IMR-90 (cell line): ENCODE measurements around the gene LSM2.

ENCODE experiments used
- CEBPB ChIP-seq: IDR thresholded peaks from 2 replicates; pipeline ENCODE4 v1.6.1; 2012; ENCODE audit warnings: low read depth, low read length, improper control_type of control experiment
- CHD1 ChIP-seq: IDR thresholded peaks from 2 replicates; pipeline ENCODE4 v1.6.1; 2012; ENCODE audit warnings: low read depth, low read length, improper control_type of control experiment
- FOS ChIP-seq: fragments of 150-350 bp; IDR thresholded peaks from 2 replicates; pipeline ENCODE4 v1.6.1; 2016; ENCODE audit warnings: low read depth, low read length
- MAFK ChIP-seq: IDR thresholded peaks from 2 replicates; pipeline ENCODE4 v1.6.1; 2012; ENCODE audit warnings: low read depth, low read length, improper control_type of control experiment
- MAZ ChIP-seq: IDR thresholded peaks from 2 replicates; pipeline ENCODE4 v1.6.1; 2012; ENCODE audit warnings: low read depth, mild to moderate bottlenecking, low read length, improper control_type of control experiment, moderate library complexity, borderline replicate concordance
- MXI1 ChIP-seq: IDR thresholded peaks from 2 replicates; pipeline ENCODE4 v1.6.1; 2012; ENCODE audit warnings: low read depth, mild to moderate bottlenecking, low read length, moderate library complexity, borderline replicate concordance
- POLR2A ChIP-seq: IDR thresholded peaks from 2 replicates; pipeline ENCODE4 v1.6.1; 2012; ENCODE audit warnings: mild to moderate bottlenecking, low read depth, low read length
- RCOR1 ChIP-seq: IDR thresholded peaks from 2 replicates; pipeline ENCODE4 v1.6.1; 2012; ENCODE audit warnings: mild to moderate bottlenecking, low read length, improper control_type of control experiment; ENCODE audit not compliant: insufficient replicate concordance
- RFX5 ChIP-seq: IDR thresholded peaks from 2 replicates; pipeline ENCODE4 v1.8.0; 2012; ENCODE audit warnings: low read depth, mild to moderate bottlenecking, low read length, moderate library complexity
- SMC3 ChIP-seq: fragments of 150-350 bp; IDR thresholded peaks from 2 replicates; pipeline ENCODE4 v1.6.1; 2016; ENCODE audit warnings: low read depth, mild to moderate bottlenecking, antibody characterized with exemption, low read length, moderate library complexity
- TF ChIP-seq, protein P1 (sequence below): conservative IDR thresholded peaks from 2 replicates; pipeline ENCODE4 v1.5.1; 2012; ENCODE audit warnings: mild to moderate bottlenecking, low read depth, low read length, improper control_type of control experiment
- TF ChIP-seq, protein P2 (sequence below): fragments of 150-350 bp; IDR thresholded peaks from 2 replicates; pipeline ENCODE4 v1.6.1; 2016; ENCODE audit warnings: low read depth, mild to moderate bottlenecking, low read length, moderate library complexity, borderline replicate concordance

DNA sequence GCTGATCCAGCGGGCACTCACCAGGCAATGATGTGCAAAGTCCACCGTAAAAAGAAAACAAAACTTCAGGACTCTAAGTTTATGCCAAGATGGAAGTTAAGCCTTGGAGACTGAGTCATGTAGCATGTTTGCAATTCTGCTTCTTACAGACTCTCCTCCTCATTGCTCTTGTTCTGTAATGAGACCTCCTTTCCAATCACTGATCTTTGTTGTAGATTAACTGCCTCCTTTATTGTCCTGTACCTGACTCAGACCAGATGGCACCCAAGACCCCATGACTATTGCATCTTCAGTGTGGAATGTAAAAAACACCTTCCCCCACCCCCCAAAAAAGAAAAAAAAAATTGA is 44.7 kb upstream of the LSM2 start:
- TF ChIP-seq, protein P1, sequence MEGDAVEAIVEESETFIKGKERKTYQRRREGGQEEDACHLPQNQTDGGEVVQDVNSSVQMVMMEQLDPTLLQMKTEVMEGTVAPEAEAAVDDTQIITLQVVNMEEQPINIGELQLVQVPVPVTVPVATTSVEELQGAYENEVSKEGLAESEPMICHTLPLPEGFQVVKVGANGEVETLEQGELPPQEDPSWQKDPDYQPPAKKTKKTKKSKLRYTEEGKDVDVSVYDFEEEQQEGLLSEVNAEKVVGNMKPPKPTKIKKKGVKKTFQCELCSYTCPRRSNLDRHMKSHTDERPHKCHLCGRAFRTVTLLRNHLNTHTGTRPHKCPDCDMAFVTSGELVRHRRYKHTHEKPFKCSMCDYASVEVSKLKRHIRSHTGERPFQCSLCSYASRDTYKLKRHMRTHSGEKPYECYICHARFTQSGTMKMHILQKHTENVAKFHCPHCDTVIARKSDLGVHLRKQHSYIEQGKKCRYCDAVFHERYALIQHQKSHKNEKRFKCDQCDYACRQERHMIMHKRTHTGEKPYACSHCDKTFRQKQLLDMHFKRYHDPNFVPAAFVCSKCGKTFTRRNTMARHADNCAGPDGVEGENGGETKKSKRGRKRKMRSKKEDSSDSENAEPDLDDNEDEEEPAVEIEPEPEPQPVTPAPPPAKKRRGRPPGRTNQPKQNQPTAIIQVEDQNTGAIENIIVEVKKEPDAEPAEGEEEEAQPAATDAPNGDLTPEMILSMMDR = no peak
- no peak for TF ChIP-seq MXI1
- TF ChIP-seq RFX5 = no peak
- TF ChIP-seq, protein P2, sequence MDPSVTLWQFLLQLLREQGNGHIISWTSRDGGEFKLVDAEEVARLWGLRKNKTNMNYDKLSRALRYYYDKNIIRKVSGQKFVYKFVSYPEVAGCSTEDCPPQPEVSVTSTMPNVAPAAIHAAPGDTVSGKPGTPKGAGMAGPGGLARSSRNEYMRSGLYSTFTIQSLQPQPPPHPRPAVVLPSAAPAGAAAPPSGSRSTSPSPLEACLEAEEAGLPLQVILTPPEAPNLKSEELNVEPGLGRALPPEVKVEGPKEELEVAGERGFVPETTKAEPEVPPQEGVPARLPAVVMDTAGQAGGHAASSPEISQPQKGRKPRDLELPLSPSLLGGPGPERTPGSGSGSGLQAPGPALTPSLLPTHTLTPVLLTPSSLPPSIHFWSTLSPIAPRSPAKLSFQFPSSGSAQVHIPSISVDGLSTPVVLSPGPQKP = no peak
- no peak for TF ChIP-seq CHD1
- TF ChIP-seq POLR2A = no peak
- TF ChIP-seq SMC3 = no peak
- TF ChIP-seq FOS = 0 out of 2 replicates have a peak, but pooled peaks have one; percentile 9
- no peak for TF ChIP-seq CEBPB
- no peak for TF ChIP-seq RCOR1
- TF ChIP-seq MAFK = no peak
- TF ChIP-seq MAZ = no peak
